Cardiac fibroblast (primary cell): ENCODE measurements around the gene BRD8.
"Not testable (repeated sequence)": the region's sequence is repeated elsewhere in the genome, so short reads cannot be mapped to it uniquely, and the experiment has no call there.

Experiments used
- DNase-seq, 2 donors: peaks; one replicate each; pipeline versions ENCODE4 v3.0.0 to v3.0.0-alpha.2; 2010; ENCODE audit warnings: low read depth in 2 of 2
- H3K4me3 ChIP-seq, 2 donors: replicated peaks in 1 of 2; 1 replicate in 1 of 2; 2 replicates in 1 of 2; pipeline ENCODE4 v1.5.1; 2011; ENCODE audit warnings: low read depth in 2 of 2, low read length in 2 of 2, mild to moderate bottlenecking in 2 of 2, moderate library complexity in 1 of 2
- TF ChIP-seq, protein P1 (sequence below): IDR thresholded peaks from one replicate; pipeline ENCODE4 v1.5.1; 2011; ENCODE audit warnings: low read depth, mild to moderate bottlenecking, low read length, inconsistent platforms

BRD8 gene

DNA sequence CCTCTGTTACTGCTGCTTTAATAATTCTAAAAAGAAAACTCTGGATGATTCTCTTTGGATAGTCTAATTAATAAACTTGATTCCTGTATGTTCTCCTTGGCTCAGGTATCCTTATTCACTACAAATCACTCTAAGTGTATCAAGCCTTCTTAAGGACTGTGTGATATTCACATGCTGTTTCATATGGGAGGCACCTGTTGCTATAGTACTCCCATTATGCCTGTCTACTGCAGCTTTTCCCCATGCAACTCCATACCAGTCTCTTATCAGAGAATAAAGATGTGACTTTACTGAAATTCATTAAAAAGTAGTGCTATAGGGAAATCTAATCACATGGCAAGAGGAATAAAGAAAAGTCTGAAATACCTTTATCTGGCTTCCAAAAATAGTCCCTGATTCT is 14.7 kb downstream of the BRD8 start:
- TF ChIP-seq, protein P1, sequence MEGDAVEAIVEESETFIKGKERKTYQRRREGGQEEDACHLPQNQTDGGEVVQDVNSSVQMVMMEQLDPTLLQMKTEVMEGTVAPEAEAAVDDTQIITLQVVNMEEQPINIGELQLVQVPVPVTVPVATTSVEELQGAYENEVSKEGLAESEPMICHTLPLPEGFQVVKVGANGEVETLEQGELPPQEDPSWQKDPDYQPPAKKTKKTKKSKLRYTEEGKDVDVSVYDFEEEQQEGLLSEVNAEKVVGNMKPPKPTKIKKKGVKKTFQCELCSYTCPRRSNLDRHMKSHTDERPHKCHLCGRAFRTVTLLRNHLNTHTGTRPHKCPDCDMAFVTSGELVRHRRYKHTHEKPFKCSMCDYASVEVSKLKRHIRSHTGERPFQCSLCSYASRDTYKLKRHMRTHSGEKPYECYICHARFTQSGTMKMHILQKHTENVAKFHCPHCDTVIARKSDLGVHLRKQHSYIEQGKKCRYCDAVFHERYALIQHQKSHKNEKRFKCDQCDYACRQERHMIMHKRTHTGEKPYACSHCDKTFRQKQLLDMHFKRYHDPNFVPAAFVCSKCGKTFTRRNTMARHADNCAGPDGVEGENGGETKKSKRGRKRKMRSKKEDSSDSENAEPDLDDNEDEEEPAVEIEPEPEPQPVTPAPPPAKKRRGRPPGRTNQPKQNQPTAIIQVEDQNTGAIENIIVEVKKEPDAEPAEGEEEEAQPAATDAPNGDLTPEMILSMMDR: no peak
- DNase-seq: no peak

DNA sequence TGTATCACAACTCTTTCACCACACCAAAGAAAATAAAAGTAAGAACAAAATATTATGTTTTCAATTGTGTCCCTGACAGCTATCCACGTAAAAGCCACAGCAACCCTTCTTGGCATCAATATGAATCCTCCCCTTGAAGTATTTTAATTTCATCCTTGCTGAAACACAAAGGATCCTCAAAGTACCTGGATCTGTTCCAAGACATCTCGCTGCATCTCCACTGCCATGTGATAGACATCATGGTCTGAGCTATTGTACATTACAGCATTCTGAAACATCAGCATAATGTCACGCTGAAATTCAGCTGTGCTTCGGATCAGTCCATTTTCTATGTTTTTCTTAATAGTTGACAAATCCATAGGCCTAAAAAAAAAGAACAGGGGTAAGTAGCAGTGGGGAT is 17.7 kb downstream of the BRD8 start:
- TF ChIP-seq, protein P1: no peak
- no peak overlapping the region for H3K4me3 ChIP-seq
- DNase-seq: no peak

More for the DNA sequence above, 14.7 kb downstream of the BRD8 start:
- H3K4me3 ChIP-seq: no peak overlapping the region

DNA sequence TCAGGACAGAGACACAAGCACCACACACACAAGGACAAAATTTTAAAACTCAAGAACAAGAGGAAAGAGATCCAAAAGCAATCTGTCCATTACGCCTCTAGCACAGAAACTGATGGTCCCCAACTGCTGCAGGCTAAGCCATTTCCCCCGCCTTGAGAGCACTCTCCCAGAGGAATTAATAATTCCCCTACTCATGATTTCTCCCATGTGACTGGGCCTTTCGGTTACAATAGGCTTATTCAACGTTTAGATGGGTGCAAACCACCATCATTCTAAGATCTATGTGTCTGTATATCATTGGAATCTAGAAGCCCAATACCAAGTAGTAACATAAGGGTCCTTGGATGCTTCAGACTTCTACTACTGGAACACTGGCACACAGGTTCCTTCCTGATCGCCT is 18.8 kb downstream of the BRD8 start:
- TF ChIP-seq, protein P1: no peak
- H3K4me3 ChIP-seq: no peak overlapping the region
- DNase-seq: no peak

DNA sequence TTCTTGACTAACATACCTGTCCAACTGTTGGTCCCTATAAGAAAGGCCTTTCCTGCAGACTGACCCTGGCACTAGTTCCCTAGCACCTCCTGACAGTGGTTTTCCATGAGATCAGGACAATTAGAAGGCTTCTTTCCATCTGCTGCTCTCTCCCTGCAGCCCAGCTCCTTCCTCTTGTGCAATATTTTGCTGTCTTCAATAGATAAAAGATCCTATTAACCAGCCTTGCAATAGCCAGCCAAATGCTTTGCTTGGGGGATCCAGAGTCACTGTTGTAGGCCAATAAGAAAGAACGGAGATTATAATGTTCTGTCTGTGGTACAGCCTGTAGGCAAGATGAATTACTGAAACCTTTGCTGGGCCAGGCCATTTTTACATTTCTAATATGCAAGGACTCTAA is 20.8 kb downstream of the BRD8 start:
- DNase-seq: peak in 1 of 2 donors; percentile 19
- TF ChIP-seq, protein P1: no peak
- H3K4me3 ChIP-seq: no peak overlapping the region

DNA sequence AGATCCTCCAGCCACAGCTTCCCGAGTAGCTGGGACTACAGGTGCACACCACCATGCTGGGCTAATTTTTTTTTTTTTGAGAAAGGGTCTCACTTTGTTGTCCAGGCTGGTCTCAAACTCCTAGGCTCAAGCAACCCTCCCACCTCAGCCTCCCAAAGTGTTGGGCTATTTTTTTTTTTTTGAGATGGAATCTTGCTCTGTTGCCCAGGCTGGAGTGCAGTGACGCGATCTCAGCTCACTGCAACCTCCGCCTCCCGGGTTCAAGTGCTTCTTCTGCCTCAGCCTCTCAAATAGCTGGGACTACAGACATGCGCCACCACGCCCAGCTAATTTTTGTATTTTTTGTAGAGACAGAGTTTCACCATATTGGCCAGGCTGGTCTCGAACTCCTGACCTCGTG is 22.5 kb downstream of the BRD8 start:
- not testable (repeated sequence) for DNase-seq, H3K4me3 ChIP-seq

DNA sequence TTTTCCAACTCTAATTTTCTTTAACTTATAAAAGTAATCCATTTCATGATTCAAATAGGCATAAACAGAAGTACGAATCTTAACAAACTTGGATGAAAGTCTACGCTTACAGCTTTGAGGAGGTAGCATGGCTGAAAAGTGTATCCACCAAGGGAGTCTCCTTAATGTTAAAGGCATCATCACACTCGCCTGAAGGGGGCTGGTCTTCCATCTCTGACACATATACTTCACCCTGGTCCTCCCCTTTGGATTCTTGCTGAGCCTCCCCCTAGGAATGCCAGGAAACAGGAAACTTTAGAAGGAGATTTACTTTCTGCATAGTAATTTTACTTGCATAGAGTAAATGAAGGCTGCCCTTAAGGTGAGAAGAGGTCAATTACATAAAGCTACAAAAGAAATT is 28.9 kb downstream of the BRD8 start:
- peak; percentile 18 to 29 for DNase-seq
- TF ChIP-seq, protein P1: no peak
- no peak overlapping the region for H3K4me3 ChIP-seq

DNA sequence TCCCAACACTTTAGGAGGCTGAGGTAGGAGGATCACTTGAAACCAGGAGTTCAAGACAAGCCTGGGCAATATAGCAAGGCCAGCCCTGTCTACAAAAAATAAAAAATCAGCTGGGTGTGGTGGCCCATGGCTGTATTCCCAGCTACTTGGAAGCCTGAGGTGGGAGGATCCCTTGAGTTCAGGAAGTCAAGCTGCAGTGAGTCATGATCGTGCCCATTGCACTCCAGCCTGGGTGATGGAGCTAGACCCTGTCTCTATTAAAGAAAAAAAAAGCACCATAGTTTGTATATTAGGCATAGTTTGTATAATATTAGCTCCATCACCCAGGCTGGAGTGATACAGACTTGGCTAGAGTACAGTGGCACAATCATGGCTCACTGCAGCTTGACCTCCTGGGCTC is 29.6 kb downstream of the BRD8 start:
- H3K4me3 ChIP-seq: no peak overlapping the region
- TF ChIP-seq, protein P1: no peak
- DNase-seq: peak; percentile 88 to 91

DNA sequence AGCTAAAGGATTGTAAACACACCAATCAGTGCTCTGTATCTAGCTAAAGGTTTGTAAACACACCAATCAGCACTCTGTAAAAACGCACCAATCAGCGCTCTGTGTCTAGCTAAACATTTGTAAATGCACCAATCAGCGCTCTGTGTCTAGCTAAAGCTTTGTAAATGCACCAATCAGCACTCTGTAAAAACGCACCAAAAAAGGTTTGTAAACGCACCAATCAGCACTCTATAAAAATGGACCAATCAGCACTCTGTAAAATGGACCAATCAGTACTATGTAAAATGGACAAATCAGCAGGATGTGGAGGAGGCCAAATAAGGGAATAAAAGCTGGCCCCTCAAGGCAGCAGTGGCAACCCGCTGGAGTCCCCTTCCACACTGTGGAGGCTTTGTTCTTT is 34.9 kb downstream of the BRD8 start:
- not testable (repeated sequence) for H3K4me3 ChIP-seq, DNase-seq
